HG03108 (cell line): ENCODE measurements around the gene PDE4DIP.
"Not testable (repeated sequence)": the region's sequence is repeated elsewhere in the genome, so short reads cannot be mapped to it uniquely, and the experiment has no call there.

Experiments
- ATAC-seq: cut with Tn5 transposase; IDR thresholded peaks from one replicate; pipeline ENCODE4 v1.9.1; 2021; ENCODE audit warnings: moderate library complexity; ENCODE audit not compliant: unreplicated experiment

Gene PDE4DIP

GRCh38 chr1:148844220-148844619 lies at the start of gene PDE4DIP:
TSS of gene PDE4DIP (plus strand) at chr1:148844428. CDS start at chr1:148844775, 347 bp downstream.
- ATAC-seq, result not testable (repeated sequence)

GRCh38 chr1:148808268-148808928 lies 35.8 kb upstream of the PDE4DIP start:
- ATAC-seq, result not testable (repeated sequence)

GRCh38 chr1:148808929-148809283 lies 35.3 kb upstream of the PDE4DIP start:
- not testable (repeated sequence) for ATAC-seq

GRCh38 chr1:148822180-148822579 lies 22.0 kb upstream of the PDE4DIP start:
- ATAC-seq, result not testable (repeated sequence)

- not testable (repeated sequence) for ATAC-seq
These were observed 20.4 kb upstream of the PDE4DIP start for GRCh38 chr1:148823822-148824221.

GRCh38 chr1:148825029-148825428 lies 19.2 kb upstream of the PDE4DIP start:
- ATAC-seq, result not testable (repeated sequence)

GRCh38 chr1:148828531-148828930 lies 15.7 kb upstream of the PDE4DIP start:
- ATAC-seq, result not testable (repeated sequence)

GRCh38 chr1:148828962-148829361 lies 15.3 kb upstream of the PDE4DIP start:
- not testable (repeated sequence) for ATAC-seq

GRCh38 chr1:148829365-148829764 lies 14.9 kb upstream of the PDE4DIP start:
- ATAC-seq, result not testable (repeated sequence)

- not testable (repeated sequence) for ATAC-seq
These were observed 3.0 kb upstream of the PDE4DIP start for GRCh38 chr1:148841262-148841661.

GRCh38 chr1:148844651-148845050 lies 423 bp downstream of the PDE4DIP start:
- not testable (repeated sequence) for ATAC-seq

- ATAC-seq, result not testable (repeated sequence)
These were observed 840 bp downstream of the PDE4DIP start for GRCh38 chr1:148845068-148845467.

GRCh38 chr1:148850347-148850746 lies 6.1 kb downstream of the PDE4DIP start:
- ATAC-seq, result not testable (repeated sequence)

- ATAC-seq, result not testable (repeated sequence)
These were observed 6.6 kb downstream of the PDE4DIP start for GRCh38 chr1:148850840-148851239.

GRCh38 chr1:148851684-148852083 lies 7.5 kb downstream of the PDE4DIP start:
- not testable (repeated sequence) for ATAC-seq

GRCh38 chr1:148853363-148853762 lies 9.1 kb downstream of the PDE4DIP start:
- ATAC-seq, result not testable (repeated sequence)

- not testable (repeated sequence) for ATAC-seq
These were observed 9.8 kb downstream of the PDE4DIP start for GRCh38 chr1:148854063-148854462.

GRCh38 chr1:148855367-148855766 lies 11.1 kb downstream of the PDE4DIP start:
- ATAC-seq, result not testable (repeated sequence)

- ATAC-seq, result not testable (repeated sequence)
These were observed 15.8 kb downstream of the PDE4DIP start for GRCh38 chr1:148860049-148860448.

- not testable (repeated sequence) for ATAC-seq
These were observed 16.5 kb downstream of the PDE4DIP start for GRCh38 chr1:148860579-148861259.

- not testable (repeated sequence) for ATAC-seq
These were observed 18.4 kb downstream of the PDE4DIP start for GRCh38 chr1:148862590-148862989.
